HG03097 (cell line): Measurements from ENCODE around the gene ETFA.

Experiments
- ATAC-seq: cut with Tn5 transposase; IDR thresholded peaks from one replicate; pipeline ENCODE4 v1.9.1; 2021; ENCODE audit not compliant: unreplicated experiment, low FRiP score

ETFA gene

GRCh38 chr15:76223521-76223920, 87.7 kb downstream of the ETFA start:
- no peak for ATAC-seq

- no peak for ATAC-seq
These were observed 89.1 kb downstream of the ETFA start for GRCh38 chr15:76222159-76222558.

GRCh38 chr15:76221085-76221767, 90.0 kb downstream of the ETFA start:
- no peak for ATAC-seq

- ATAC-seq = no peak
These were observed 93.4 kb downstream of the ETFA start for GRCh38 chr15:76217882-76218217.

GRCh38 chr15:76217029-76217881, 94.0 kb downstream of the ETFA start:
- ATAC-seq = no peak

GRCh38 chr15:76215634-76216033, 95.6 kb downstream of the ETFA start:
- ATAC-seq = no peak

GRCh38 chr15:76209942-76210341, 101.3 kb downstream of the ETFA start:
- ATAC-seq = no peak

- ATAC-seq = no peak
These were observed 101.7 kb downstream of the ETFA start for GRCh38 chr15:76209523-76209922.

- ATAC-seq = no peak
These were observed 102.4 kb downstream of the ETFA start for GRCh38 chr15:76208786-76209424.

GRCh38 chr15:76208084-76208785, 103.0 kb downstream of the ETFA start:
- no peak for ATAC-seq

GRCh38 chr15:76206325-76206976, 104.8 kb downstream of the ETFA start:
- ATAC-seq = no peak

GRCh38 chr15:76204916-76205460, 106.3 kb downstream of the ETFA start:
- ATAC-seq = no peak

- ATAC-seq = no peak
These were observed 107.0 kb downstream of the ETFA start for GRCh38 chr15:76204109-76204845.

- ATAC-seq = no peak
These were observed 107.7 kb downstream of the ETFA start for GRCh38 chr15:76203346-76204108.

- no peak for ATAC-seq
These were observed 109.6 kb downstream of the ETFA start for GRCh38 chr15:76201536-76202255.

- no peak for ATAC-seq
These were observed 110.6 kb downstream of the ETFA start for GRCh38 chr15:76200641-76201105.

- ATAC-seq = no peak
These were observed 111.2 kb downstream of the ETFA start for GRCh38 chr15:76200083-76200465.
